ENCODE measurements around the gene GTPBP1. TPM values are rescaled to one million over a fixed set of nuclear protein-coding genes. Genes with fewer than 3 reads are reported as not detected.

The GTPBP1 gene
- total and polyA plus RNA-seq, 11 donors: 15.6 to 45.3 (median 28.1) TPM

DNA sequence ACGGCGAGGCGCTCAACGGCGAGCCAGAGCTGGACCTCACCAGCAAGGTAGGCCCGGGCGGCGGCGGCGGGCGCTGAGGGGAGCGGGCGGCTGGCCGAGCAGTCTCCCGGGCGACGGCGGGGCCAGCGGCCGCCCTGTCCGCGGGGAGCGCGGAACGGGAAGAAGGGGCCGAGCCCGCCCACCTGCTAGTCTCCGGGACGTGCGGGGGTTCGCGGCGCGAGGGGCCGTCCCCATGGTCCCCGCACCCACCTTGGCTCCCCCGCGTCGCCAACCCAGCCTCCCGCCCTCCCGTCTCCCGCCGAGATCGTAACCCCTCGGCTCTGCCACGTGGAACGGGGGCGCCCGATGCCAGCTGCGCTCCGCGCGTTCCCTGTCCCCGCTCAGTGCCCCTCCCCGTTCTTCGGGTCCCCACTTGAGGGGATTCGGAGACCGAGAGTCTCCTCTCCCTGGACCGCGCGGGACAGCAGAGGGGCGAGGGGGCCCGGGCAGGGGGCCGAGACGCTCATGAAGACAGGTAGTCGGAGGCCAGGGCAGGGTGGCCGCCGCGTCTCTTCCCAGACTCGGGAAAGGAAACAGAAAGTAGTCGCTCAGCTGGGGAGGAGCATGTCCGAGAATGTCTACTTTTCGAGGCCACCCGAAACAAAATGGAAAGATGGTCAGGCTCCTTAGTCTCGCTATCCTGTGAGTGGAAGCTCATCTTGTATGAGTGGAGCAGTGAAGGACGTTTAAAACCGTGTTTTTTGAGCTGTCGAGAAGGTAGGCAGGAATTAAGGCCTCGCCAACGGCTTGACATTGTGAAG lies 557 bp downstream of the GTPBP1 start:
- H3K36me3 ChIP-seq: peaks cover 0 to 17% (median 10%) of the 10 kb centered on the region in 9 donors
- DNase-seq (peak; percentile 48 to 79 (median 51)), ATAC-seq (peak in 2 of 4 donors; percentile 11 to 20)
- peak overlapping the region; percentile 71 to 99 (median 84) for H3K4me3 ChIP-seq
- H3K9me3 ChIP-seq: no peaks in the 10 kb centered on the region
- intact Hi-C loops (cut with DNase I): loop anchor here in 3 of 10 donors (5.0 to 10.0 kb wide), 4 partner anchors 46 to 816 kb away; partner anchors contain the start of genes ATF4 (in 1 of the 3), PICK1 (in 1 of the 3) and SUN2 (in 1 of the 3)
- TF ChIP-seq, protein P1, sequence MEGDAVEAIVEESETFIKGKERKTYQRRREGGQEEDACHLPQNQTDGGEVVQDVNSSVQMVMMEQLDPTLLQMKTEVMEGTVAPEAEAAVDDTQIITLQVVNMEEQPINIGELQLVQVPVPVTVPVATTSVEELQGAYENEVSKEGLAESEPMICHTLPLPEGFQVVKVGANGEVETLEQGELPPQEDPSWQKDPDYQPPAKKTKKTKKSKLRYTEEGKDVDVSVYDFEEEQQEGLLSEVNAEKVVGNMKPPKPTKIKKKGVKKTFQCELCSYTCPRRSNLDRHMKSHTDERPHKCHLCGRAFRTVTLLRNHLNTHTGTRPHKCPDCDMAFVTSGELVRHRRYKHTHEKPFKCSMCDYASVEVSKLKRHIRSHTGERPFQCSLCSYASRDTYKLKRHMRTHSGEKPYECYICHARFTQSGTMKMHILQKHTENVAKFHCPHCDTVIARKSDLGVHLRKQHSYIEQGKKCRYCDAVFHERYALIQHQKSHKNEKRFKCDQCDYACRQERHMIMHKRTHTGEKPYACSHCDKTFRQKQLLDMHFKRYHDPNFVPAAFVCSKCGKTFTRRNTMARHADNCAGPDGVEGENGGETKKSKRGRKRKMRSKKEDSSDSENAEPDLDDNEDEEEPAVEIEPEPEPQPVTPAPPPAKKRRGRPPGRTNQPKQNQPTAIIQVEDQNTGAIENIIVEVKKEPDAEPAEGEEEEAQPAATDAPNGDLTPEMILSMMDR (IDR thresholded peaks at IDR 0.05): no peak
- no peak for TF ChIP-seq POLR2A (IDR thresholded peaks at IDR 0.05)
- 0 to 1% (median 0%) methylated on average over 19 to 80 of the region's 80 CpGs for WGBS, 4 donors
- peak overlapping the region; percentile 73 to 99 (median 94) for H3K27ac ChIP-seq
- peaks cover 0 to 52% (median 36%) of the 10 kb centered on the region in 12 donors for H3K4me1 ChIP-seq
- no peaks in the 10 kb centered on the region for H3K27me3 ChIP-seq

DNA sequence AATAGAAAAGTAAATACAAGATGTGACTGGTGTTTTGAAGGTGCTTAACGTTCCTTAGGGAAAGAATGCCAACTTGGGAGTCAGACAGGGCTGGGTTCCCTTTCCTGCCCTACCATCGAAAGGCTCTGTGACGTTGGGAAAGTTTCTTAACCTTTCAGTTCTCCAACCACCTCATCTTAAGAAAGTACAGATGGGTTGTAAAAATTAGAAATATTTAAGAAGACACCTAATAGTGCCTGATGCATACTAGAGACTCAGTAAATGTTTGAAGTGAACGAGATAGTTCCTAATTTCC lies 1.1 kb downstream of the GTPBP1 start:
- peaks cover 0 to 48% (median 34%) of the 10 kb centered on the region in 12 donors for H3K4me1 ChIP-seq
- DNase-seq: no peak
- H3K36me3 ChIP-seq: peaks cover 0 to 22% (median 10%) of the 10 kb centered on the region in 9 donors
- H3K9me3 ChIP-seq: no peaks in the 10 kb centered on the region
- H3K4me3 ChIP-seq: peak overlapping the region; percentile 71 to 99 (median 84)
- no peaks in the 10 kb centered on the region for H3K27me3 ChIP-seq
- intact Hi-C loops (cut with DNase I): loop anchor here in 3 of 10 donors (5.0 to 10.0 kb wide), 4 partner anchors 45 to 815 kb away; partner anchors contain the start of genes ATF4 (in 1 of the 3), PICK1 (in 1 of the 3) and SUN2 (in 1 of the 3)
- 4 to 10% (median 8%) methylated on average over 4 of the region's 4 CpGs for WGBS, 4 donors
- H3K27ac ChIP-seq: peak overlapping the region in 10 of 12 donors; percentile 84 to 99 (median 96)
- no peak for TF ChIP-seq POLR2A (IDR thresholded peaks at IDR 0.05)
- ATAC-seq: no peak

- Histone ChIP-seq H3K9me3 (no peaks in the 10 kb centered on the region), H3K27ac (peak overlapping the region in 5 of 12 donors; percentile 44 to 97 (median 95)), H3K4me1 (peaks cover 0 to 52% (median 36%) of the 10 kb centered on the region in 12 donors), H3K27me3 (no peaks in the 10 kb centered on the region), H3K4me3 (peak overlapping the region in 9 of 12 donors; percentile 75 to 99 (median 88)), H3K36me3 (peaks cover 0 to 24% (median 10%) of the 10 kb centered on the region in 9 donors)
- intact Hi-C loops (cut with DNase I): loop anchor here in 3 of 10 donors (5.0 to 10.0 kb wide), 4 partner anchors 45 to 815 kb away; partner anchors contain the start of genes ATF4 (in 1 of the 3), PICK1 (in 1 of the 3) and SUN2 (in 1 of the 3)
- TF ChIP-seq, protein P1 (IDR thresholded peaks at IDR 0.05): no peak
- no peak for TF ChIP-seq POLR2A (IDR thresholded peaks at IDR 0.05)
- ATAC-seq (no peak), DNase-seq (no peak)
- 40 to 46% (median 40%) methylated on average over 2 of the region's 2 CpGs for WGBS, 4 donors
Observed at GRCh38 chr22:38707346-38707745, 1.6 kb downstream of the GTPBP1 start.

DNA sequence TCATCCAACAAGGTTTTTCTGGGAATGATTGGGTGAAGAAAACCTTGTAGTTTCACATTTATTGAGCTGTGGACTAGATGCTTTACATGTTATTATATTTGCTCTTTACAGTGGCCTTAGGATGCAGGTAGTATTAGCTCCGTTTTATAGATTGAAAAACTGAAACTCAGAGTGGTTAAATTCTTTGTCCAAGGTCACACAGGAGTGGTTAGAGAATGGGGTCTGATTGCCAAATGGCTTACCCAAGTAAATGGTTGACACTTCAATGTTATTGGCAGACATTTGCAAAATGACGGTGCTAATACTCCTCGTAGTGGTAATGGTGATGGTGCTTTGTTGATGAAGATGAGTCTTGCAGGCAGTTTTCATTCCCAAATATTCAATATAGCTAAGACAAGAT lies 2.2 kb downstream of the GTPBP1 start:
- no peak for TF ChIP-seq POLR2A (IDR thresholded peaks at IDR 0.05)
- TF ChIP-seq, protein P1 (IDR thresholded peaks at IDR 0.05): no peak
- Histone ChIP-seq H3K27ac (peak overlapping the region in 1 of 12 donors; percentile 23), H3K4me3 (peak overlapping the region in 3 of 12 donors; percentile 80 to 99 (median 88)), H3K4me1 (peaks cover 0 to 58% (median 38%) of the 10 kb centered on the region in 12 donors), H3K27me3 (no peaks in the 10 kb centered on the region), H3K36me3 (peaks cover 0 to 30% (median 10%) of the 10 kb centered on the region in 9 donors), H3K9me3 (no peaks in the 10 kb centered on the region)
- intact Hi-C loops (cut with DNase I): loop anchor here in 3 of 10 donors (5.0 to 10.0 kb wide), 4 partner anchors 44 to 814 kb away; partner anchors contain the start of genes ATF4 (in 1 of the 3), PICK1 (in 1 of the 3) and SUN2 (in 1 of the 3)
- DNase-seq (no peak), ATAC-seq (no peak)
- WGBS, 4 donors: 88 to 98% (median 94%) methylated on average over 3 of the region's 3 CpGs

Measured in heart left ventricle (tissue), 16 donors.